HG03066 (cell line): ENCODE results near the gene TMEM252.

Source experiments
- ATAC-seq: cut with Tn5 transposase; IDR thresholded peaks from one replicate; pipeline ENCODE4 v1.9.1; 2021; ENCODE audit warnings: low read depth; ENCODE audit not compliant: unreplicated experiment

Gene TMEM252, protein sequence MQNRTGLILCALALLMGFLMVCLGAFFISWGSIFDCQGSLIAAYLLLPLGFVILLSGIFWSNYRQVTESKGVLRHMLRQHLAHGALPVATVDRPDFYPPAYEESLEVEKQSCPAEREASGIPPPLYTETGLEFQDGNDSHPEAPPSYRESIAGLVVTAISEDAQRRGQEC

DNA sequence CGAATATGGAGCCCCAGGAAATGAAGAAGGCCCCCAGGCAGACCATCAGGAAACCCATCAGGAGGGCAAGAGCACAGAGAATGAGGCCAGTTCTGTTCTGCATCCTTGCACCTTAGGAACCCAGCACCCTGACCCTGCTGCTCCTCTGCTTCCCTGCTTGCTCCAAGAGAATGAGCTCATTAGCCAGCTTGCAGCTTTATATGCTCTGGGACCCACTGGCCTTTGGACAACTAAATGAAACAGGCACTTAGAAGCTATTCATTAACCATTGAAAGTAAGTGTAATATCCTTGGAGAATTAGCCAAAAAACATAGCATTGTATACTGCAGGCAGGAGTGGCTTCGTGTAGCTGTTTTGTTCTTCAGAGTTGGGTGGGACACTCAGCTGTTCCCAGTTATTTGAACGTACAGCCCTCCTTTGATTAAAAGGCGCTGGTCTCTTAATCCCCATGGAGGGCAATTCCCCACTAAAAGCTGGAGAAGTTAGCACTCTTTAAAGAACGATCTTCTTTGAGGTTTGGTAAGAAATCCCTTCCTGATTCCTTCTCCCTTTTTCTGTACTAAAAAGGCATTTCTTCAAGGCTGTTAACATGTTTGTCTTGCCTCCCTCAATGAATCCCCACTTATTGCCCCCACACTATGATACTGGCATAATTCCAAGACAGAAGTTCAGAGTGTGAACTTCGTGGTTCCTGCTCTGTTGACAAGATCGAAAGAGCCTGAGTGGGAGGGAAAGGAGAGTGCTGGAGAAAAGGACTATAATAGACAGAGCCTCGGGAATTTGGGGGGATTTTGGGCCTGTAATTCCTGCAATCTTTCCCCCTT lies at the start of gene TMEM252:
TSS of gene TMEM252 (minus strand) at position 172 of the 824 bp plus-strand sequence. CDS start at position 103, 69 bp downstream.
- ATAC-seq: no peak

DNA sequence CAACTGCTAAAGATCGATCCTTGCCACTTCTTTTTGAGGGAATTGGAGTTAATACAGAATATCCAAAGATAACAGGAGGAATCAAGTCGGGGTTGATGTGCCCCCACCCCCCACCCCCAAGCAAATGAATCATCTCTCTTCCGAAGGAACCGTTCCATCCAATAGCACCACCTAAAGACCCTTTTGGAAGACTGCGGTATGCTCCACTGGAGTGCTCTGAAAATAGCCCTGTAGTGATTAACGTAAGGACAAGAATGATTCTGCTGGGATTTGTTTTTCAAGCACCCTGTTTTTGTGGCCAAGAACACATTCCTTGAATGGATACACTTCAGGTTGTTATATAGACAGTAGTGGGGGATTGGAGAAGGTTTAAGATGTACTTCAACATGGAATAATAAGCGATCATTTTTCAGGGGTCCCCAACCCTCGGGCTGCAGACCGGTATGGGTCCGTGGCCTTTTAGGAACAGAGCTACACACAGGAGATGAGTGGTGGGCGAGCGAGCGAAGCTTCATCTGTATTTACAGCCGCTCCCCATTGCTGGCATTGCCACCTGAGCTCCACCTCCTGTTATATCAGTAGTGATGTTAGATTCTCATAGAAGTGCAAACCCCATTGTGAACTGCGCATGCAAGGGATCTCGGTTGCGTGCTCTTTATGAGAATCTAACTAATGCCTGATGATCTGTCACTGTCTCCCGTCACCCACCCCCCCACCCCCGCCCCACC lies 44.5 kb upstream of the TMEM252 start:
- ATAC-seq: no peak

DNA sequence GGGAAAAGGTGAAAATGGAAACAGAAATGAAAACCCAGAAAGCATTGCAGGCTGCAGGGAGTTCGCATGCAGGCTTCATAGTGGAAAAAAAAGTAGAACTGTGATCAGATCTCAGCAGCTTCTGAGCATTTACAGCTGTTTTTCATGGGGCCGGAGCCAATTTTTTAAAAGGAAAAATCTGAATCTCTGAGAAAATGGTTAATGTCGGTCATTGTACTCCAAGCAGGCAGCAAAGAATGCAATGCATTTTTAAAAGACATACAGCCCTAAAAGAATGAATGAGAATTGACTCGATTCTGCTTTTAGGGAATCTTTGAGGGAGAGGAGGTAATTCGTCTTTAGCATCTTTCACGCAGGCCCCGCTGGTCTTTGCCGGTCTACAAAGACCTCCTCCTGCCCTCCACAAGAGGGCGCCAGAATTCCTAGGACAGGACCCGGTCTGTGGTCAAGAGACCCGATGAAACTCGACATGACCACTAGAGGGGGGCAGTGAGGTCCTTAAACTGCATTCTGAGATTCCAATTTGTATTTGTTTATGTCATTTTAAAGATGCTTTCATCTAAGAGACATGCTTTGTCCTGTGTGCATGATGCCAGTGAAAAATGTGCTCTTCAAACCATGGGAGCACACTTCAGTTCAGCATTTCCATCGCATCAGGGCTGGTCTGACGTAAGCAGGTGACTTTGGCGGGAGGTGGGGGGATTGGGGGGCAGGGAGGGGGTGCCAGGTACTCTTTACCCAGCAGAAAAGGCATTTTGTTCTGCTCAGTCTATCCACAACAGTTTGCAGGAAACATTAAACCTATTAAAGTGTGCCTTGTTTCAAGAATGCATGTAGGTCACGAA lies 43.7 kb upstream of the TMEM252 start:
- peak; percentile 83 for ATAC-seq

DNA sequence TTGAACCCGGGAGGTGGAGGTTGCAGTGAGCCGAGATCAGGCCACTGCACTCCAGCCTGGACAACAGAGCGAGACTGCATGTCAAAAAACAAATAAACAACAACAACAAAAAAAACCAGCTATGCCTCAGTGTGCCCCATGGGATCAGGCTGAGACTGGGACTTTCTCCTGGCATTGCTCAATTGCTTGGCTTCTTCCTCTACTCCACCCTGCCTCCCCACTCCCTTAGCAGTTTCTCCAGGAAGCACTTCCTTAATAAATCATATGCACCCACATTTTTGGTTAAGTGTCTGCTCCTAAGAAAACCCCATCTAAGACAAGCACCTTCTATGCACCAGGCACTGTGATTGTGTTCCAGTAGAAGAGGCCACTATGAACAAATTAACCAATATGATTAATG lies 41.0 kb upstream of the TMEM252 start:
- ATAC-seq: no peak

DNA sequence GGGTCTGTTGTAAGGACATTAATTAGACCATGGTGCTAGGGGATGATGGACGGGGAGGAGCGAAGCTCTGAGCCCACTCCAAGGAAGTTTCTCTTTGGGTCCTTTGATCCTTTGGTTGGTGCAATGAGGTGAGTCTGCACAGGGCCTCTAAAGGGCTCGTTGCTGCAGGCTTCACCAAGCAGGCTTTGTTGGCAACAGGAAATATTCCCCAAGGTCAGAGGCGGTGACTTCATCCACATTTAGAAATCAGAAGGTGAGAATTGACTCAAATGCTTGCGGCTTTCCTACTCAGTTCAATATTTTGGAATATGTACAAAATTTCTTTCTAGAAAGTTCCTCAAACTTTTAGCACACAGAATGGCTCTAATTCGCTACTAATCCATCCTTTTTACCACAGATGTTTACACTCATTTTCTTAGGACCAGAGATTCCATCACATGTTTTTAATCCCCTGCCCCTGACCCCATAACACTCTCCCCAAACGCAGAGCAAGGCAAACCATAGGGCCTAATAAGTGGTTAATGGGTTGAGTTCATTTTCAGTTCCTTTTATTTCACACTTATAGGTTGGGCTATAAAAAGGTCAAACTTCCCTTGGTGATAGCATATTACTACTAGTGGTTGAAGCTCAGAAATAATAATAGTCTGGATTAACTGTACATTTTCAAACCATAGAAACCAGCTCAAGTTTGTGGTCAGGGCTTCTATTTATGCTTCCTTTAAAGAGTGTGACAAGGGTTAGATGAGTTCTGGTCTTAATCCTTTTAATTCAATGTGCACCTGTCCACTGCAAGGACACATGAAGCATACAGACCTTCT lies 37.3 kb upstream of the TMEM252 start:
- peak; percentile 74 for ATAC-seq

DNA sequence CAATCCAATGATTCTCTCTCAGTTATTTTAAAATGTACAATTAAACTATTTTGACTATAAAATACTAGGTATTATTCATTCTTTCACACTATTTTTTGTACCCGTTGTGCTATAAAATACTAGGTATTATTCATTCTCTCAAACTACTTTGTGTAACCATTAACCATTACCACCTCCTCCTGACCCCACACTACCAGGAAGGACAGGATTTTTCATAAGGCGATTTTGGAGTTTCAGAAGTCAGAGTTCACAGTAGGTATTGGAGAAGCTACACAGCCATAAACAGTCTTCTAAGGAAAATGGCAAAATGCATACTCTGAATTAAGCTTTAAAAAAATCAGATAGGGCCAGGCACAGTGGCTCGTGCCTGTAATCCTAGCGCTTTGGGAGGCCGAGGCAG lies 35.1 kb upstream of the TMEM252 start:
- ATAC-seq: no peak

DNA sequence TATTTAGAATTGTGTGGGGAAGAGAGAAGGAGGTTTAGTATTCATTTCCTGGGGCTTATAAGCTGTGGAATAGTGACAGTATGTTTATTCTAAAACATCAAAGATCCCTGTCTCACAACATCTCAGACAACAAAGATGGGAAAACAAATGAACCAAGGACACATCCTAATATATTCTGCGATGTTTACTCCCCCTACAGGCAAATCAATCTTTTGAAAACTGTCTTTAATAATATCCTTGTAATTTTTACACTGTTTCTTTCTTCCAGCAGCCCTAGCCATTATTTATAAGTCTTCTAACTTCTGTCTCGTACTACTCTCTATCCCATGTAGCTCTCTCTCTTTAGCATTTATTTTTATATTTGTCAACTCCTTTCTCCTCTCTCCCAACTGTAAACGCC lies 33.5 kb upstream of the TMEM252 start:
- ATAC-seq: no peak

DNA sequence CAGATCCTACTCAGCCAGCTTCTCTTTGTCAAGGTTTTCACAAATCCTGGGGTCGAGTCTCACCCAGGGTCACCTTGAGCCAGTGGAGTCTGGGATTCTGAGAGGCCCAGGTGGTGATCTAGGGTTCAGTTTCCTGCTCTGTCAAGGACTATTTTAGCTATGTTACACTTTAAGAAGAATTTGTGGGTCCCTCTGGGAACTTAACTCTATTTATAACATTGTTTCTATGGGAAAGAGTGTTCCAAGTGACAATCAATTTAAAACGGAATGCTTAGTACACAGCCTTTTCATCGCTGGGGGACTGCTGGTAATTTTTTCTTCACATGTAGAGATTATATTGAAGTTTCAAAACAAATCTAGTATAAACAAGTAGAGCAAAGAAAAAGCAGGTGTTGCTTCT lies 26.9 kb upstream of the TMEM252 start:
- ATAC-seq: no peak

DNA sequence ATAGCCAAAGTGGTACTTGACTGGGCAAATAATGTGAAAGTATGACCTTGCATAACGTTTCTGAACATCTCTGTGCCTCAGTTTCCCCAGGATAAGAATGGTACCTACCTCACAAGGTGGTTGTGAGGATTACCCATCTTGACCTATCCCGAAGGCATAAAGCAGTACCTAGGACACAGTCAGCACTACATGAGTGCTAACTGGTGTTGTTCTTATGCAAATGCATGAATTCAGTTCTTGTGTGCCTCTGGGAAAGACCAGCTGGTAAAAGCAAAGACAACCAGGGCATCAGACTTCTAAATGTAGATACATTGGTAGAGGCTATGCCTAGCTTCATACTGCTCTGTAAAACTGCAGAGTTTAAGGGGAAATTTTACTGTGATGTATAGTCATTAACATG lies 21.8 kb upstream of the TMEM252 start:
- ATAC-seq: no peak

DNA sequence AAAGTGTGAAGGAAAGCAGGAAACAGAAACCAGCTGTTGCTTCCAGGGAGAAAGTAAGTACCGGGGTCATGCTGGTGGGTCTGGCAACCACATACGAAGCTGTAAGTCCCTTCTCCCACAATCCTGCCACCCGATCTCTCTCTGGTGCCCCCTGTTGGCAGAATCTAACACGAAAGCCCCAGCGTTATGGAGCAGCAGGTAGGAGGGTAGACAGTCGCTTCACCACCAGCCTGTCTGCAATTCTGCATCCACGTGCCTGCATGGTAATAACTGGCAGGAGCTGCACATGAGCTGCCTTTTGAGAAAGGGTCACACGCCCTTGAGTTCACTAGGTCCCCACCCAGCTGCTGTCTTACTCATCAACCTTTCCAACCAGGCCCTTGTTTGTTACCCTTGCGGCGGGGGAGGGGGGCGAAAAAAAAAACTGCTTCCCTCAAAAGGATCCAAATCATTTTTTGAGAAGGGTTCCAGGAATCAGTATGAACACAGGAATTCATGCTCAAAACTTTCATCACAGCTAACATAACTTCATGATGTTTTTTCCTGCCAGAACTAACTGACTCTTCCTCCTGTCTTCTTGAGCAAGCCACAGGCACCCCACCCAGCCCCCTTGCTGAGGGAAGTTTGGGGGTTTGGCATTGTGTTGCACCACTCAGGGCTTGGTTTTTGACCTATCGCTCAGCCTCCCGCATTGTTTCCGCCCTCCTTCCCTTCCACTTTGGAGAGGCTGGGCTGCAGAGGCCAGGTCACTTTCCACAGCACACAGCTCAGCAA lies 19.6 kb upstream of the TMEM252 start:
- no peak for ATAC-seq

DNA sequence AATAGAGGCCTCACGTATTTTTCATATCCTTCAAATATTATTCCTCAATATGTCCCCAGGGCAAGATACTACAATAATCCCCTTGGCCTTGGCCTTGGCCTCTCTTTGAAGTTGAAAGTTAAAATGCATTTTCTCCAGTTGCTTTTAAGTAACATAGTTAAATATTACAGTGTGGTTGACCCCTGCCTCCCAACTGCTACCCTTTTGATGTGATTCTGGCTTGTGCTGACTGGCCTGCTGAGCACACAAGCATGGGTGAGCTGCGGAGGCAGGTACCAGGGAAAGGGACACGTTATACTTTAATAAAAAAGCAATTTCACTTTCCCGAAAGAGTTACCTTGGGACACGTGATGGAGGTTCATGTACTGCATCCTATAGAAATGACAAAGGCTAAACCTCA lies 17.9 kb upstream of the TMEM252 start:
- no peak for ATAC-seq

DNA sequence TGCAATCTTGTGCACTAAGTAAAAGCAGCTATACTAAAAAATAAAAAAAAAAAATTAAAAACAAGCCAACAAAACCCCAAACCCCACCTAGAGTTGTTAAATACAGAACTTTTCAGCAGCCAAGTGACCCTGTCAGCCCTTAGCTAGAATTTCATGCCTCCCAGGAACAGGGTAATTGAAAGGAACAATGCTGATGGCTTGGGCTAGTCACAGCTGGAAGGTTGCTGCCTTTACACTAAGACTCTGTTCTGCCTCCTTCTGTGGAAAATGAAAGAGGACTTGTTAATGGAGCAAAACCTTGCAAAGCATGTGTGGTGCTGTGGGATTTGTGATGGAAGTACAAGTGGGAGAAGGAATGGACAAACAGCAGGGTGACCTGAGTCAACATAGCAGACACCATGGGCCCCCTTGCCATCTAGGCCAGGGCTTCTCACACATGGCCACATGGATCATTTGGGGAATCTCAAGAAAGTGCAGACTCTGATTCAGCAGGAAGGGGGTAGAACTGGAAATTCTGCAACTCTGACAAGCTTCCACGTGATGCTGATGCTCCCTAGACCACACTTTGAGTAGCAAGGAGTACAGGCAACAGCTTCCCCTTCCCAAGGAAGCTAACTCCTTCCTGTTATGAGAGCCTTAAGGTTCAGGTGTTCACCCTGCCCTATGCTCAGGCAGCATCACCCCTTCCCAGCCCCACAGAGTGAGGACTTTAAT lies 14.9 kb upstream of the TMEM252 start:
- ATAC-seq: no peak

DNA sequence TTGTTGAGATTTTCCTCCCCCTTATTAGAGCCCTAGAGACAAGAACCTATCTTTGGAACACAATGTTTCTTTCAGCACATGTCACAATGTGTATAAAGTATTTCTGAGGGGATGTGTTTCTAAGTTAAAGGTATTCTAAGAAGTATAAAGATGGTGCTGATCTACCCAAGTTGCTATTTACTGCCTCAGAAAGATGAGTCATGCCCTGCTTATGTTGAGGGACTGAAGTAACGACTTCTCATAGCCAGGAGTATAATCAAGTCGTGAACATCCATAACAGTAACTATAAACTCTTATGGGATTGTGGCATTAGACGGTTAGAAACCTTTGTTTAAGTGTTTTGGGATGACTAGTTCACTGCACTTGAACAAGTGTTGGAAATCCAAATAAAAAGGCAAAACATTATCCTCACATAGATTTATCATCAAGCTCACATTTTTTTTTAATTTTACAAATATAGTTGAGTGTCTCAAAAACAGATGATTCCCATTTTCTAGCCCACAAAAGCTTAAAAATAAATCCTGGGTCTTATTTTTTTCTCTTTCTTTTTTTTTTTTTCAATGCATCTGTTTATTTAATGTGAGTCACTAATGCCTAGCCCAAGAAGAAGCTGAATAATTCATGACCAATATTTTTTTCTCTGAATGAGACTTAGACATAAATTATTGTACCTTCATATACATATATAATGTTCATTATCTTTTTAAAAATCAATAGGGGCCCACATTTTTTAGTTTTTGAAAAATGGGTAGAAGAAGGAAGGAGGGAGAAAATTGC lies 12.2 kb upstream of the TMEM252 start:
- ATAC-seq: no peak

DNA sequence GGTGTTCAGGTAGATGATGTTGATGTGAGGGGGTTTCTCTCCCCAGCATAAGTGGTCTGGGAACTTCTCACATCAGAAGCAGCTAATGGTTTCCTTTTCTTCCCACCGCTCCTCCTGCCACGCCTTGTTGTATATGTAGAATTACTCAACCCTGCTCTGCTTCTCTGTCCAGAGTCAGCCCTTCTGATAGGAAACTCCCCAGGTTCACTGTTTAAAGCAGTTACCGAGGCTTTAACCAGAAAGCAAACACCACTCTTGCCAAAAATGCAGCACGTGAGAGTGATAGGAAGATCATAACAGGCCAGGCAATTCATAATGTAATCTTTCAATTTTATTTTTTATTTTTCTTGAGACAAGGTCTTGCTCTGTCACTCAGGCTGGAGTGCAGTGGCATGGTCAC lies 10.5 kb upstream of the TMEM252 start:
- no peak for ATAC-seq

DNA sequence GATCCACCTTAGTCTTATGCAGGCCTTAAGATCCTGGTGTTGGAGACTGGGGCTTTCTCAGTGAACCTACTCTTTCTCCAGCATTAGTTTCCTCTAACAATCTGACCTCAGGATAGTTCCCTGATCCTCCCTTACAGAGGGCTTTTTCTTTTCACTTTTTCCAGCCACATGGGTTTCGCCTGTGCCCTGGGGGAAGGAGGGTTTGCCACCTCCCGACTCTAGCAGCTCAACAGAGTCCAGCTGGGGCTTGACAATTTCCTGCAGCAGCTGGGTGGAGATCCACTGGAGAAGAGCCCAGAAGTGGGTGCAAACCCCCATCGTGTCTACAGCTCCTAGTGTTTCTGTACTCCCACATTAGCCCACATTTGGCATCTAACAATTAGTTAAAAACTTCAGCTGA lies 7.6 kb upstream of the TMEM252 start:
- no peak for ATAC-seq

DNA sequence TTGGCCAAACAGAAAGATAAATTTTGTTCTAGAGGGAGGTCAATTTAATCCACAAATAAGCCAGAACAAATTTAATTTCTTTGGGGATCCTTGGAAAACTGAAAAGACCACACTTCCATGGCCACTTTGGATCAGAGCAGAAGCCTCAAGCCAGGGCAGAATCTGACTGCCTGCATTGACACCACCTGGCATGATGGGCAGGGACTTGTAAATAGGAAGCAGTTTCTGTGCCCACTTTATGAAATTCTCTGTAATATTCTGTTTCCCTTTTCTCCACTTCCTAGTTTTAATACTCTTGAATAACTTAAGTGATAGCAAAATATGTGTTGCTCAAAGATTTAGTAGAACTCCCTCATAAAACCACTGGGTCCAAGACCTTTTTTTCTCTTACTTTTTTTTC lies 6.7 kb upstream of the TMEM252 start:
- no peak for ATAC-seq

DNA sequence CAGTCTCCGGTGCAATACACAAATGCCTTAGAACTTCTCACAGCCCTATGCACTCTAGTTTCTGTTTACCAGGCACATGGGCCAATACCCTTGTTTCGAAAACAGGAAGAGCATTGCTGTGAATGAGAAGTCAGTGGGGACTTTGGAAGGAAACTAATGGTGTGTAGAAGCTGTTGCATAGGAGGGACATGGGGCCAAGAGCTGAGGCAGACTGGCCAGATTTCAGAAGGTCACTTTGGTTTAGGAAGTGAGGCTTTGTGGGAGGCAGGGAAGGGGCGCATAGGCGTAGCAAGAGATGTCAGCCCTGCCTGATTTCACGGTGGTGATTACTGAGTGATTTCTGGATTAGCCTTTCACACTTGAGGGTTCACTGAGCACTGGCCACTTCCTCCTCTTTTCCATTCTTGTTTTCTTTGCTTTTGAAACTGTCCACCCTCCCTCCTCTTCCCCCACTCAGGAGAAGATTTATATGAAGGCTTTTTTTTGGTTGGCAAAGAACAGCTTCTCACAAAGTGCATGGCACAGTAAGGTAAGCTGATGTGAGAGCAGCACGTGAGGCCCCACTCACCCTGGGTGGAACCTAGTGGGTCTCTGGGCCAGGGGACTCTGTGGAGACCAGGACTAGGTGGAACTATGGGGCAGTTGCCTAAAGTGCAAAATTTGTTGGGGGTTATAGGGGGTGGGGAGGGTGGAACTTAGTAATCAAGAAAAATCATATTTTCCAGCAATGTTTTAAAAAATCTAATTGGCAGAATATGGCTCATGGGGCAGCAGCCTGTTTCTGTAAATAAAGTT lies 6.1 kb upstream of the TMEM252 start:
- ATAC-seq: peak; percentile 81
